Measurements from ENCODE around the gene OVCH1.

OVCH1 gene

GRCh38 chr12:29530436-29530835, 33.0 kb upstream of the OVCH1 start:
- Histone ChIP-seq H3K9me3 (ENCODE audit: control insufficient read depth, low read length) (no peaks in the 10 kb centered on the region), H3K4me2 (ENCODE audit: low read length) (no peak overlapping the region), H3K9ac (no peak overlapping the region), H3K27ac (no peak overlapping the region), H2AFZ (no peak overlapping the region), H3K4me1 (peaks cover 23% of the 10 kb centered on the region), H3K4me3 (ENCODE audit: low read depth, low read length) (no peak overlapping the region), H3K36me3 (ENCODE audit: control insufficient read depth, insufficient read depth, low read length) (no peaks in the 10 kb centered on the region), H3K79me2 (no peaks in the 10 kb centered on the region), H3K27me3 (ENCODE audit: control insufficient read depth, insufficient read depth, low read length) (no peaks in the 10 kb centered on the region)
- TF ChIP-seq CTCF (IDR thresholded peaks at IDR 0.05): no peak

GRCh38 chr12:29528161-29528560, 30.7 kb upstream of the OVCH1 start:
- no peaks in the 10 kb centered on the region for H3K79me2 ChIP-seq
- no peak for TF ChIP-seq CTCF (IDR thresholded peaks at IDR 0.05)
- no peak overlapping the region for H3K4me2 ChIP-seq (ENCODE audit: low read length)
- H3K27me3 ChIP-seq (ENCODE audit: control insufficient read depth, insufficient read depth, low read length): no peaks in the 10 kb centered on the region
- no peaks in the 10 kb centered on the region for H3K36me3 ChIP-seq (ENCODE audit: control insufficient read depth, insufficient read depth, low read length)
- peaks cover 9% of the 10 kb centered on the region for H3K4me1 ChIP-seq
- no peak overlapping the region for H3K4me3 ChIP-seq (ENCODE audit: low read depth, low read length)
- H3K9me3 ChIP-seq (ENCODE audit: control insufficient read depth, low read length): no peaks in the 10 kb centered on the region
- no peak overlapping the region for H3K9ac ChIP-seq
- no peak overlapping the region for H2AFZ ChIP-seq
- H3K27ac ChIP-seq: no peak overlapping the region

DNA sequence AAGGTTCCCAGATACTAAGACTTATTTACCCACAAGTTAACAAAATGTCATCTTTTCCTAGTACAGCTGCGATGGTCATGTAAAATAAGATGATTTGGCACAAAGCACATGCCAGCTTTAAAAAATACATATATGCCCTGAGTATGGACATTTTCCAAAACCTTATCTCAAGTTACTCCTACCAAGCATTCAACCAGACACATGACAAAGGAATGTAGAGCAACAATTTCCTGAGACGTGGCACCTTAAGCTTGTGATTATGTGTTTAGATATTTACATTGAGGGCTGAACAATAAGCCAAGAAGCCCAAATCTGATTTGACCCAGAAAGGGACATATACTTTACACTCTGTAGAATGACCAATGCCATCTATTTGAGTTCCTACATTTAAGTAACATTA, 24.5 kb upstream of the OVCH1 start:
- H3K9ac ChIP-seq: no peak overlapping the region
- peaks cover 2% of the 10 kb centered on the region for H3K4me1 ChIP-seq
- H3K4me2 ChIP-seq (ENCODE audit: low read length): no peak overlapping the region
- TF ChIP-seq CTCF (IDR thresholded peaks at IDR 0.05): no peak
- peak overlapping the region; percentile 22 for H3K27ac ChIP-seq
- no peaks in the 10 kb centered on the region for H3K79me2 ChIP-seq
- H3K4me3 ChIP-seq (ENCODE audit: low read depth, low read length): no peak overlapping the region
- no peaks in the 10 kb centered on the region for H3K36me3 ChIP-seq (ENCODE audit: control insufficient read depth, insufficient read depth, low read length)
- no peaks in the 10 kb centered on the region for H3K27me3 ChIP-seq (ENCODE audit: control insufficient read depth, insufficient read depth, low read length)
- H2AFZ ChIP-seq: no peak overlapping the region
- H3K9me3 ChIP-seq (ENCODE audit: control insufficient read depth, low read length): no peaks in the 10 kb centered on the region

GRCh38 chr12:29519585-29520182, 22.2 kb upstream of the OVCH1 start:
- Histone ChIP-seq H3K36me3 (ENCODE audit: control insufficient read depth, insufficient read depth, low read length) (no peaks in the 10 kb centered on the region), H3K4me1 (peaks cover 2% of the 10 kb centered on the region), H3K79me2 (no peaks in the 10 kb centered on the region), H3K27me3 (ENCODE audit: control insufficient read depth, insufficient read depth, low read length) (no peaks in the 10 kb centered on the region), H2AFZ (peak overlapping the region; percentile 6), H3K9ac (no peak overlapping the region), H3K4me2 (ENCODE audit: low read length) (no peak overlapping the region), H3K9me3 (ENCODE audit: control insufficient read depth, low read length) (no peaks in the 10 kb centered on the region), H3K27ac (no peak overlapping the region), H3K4me3 (ENCODE audit: low read depth, low read length) (no peak overlapping the region)
- peak; percentile 76 for TF ChIP-seq CTCF (IDR thresholded peaks at IDR 0.05)

GRCh38 chr12:29518407-29518806, 20.9 kb upstream of the OVCH1 start:
- Histone ChIP-seq H3K9me3 (ENCODE audit: control insufficient read depth, low read length) (no peaks in the 10 kb centered on the region), H3K36me3 (ENCODE audit: control insufficient read depth, insufficient read depth, low read length) (no peaks in the 10 kb centered on the region), H3K79me2 (no peaks in the 10 kb centered on the region), H3K27ac (no peak overlapping the region), H3K4me3 (ENCODE audit: low read depth, low read length) (no peak overlapping the region), H3K4me2 (ENCODE audit: low read length) (no peak overlapping the region), H3K27me3 (ENCODE audit: control insufficient read depth, insufficient read depth, low read length) (no peaks in the 10 kb centered on the region), H3K9ac (no peak overlapping the region), H3K4me1 (peaks cover 2% of the 10 kb centered on the region), H2AFZ (no peak overlapping the region)
- no peak for TF ChIP-seq CTCF (IDR thresholded peaks at IDR 0.05)

Data from parathyroid adenoma (tissue), 2 donors.